Ishikawa (cell line): ENCODE data around the gene DCAF4.
A peak's percentile ranks its signal among the peaks of the same experiment; 100 is the strongest.

Source experiments
- CEBPB ChIP-seq: IDR thresholded peaks from 2 replicates; pipeline ENCODE4 v1.6.1; 2012
- CREB1 ChIP-seq: IDR thresholded peaks from 2 replicates; pipeline ENCODE4 v1.6.1; 2012; ENCODE audit warnings: low read depth
- EGR1 ChIP-seq: IDR thresholded peaks from 2 replicates; pipeline ENCODE4 v1.6.1; 2012
- EP300 ChIP-seq: IDR thresholded peaks from 2 replicates; pipeline ENCODE4 v1.6.1; 2012; ENCODE audit warnings: borderline replicate concordance
- FOXM1 ChIP-seq: IDR thresholded peaks from 2 replicates; pipeline ENCODE4 v1.6.1; 2012; ENCODE audit warnings: low read depth, borderline replicate concordance
- MAX ChIP-seq: IDR thresholded peaks from 2 replicates; pipeline ENCODE4 v1.6.1; 2012
- NFIC ChIP-seq: IDR thresholded peaks from 2 replicates; pipeline ENCODE4 v1.6.1; 2012
- RAD21 ChIP-seq: IDR thresholded peaks from 2 replicates; pipeline ENCODE4 v1.6.1; 2012; ENCODE audit warnings: low read depth
- REST ChIP-seq: IDR thresholded peaks from 2 replicates; pipeline ENCODE4 v1.6.1; 2012; ENCODE audit warnings: low read depth, mild to moderate bottlenecking
- TAF1 ChIP-seq: IDR thresholded peaks from 2 replicates; pipeline ENCODE4 v1.6.1; 2012; ENCODE audit warnings: low read depth, mild to moderate bottlenecking
- TCF12 ChIP-seq: IDR thresholded peaks from 2 replicates; pipeline ENCODE4 v1.6.1; 2012; ENCODE audit warnings: low read depth
- TEAD4 ChIP-seq: IDR thresholded peaks from 2 replicates; pipeline ENCODE4 v1.6.1; 2012
- YY1 ChIP-seq: IDR thresholded peaks from 2 replicates; pipeline ENCODE4 v1.6.1; 2012; ENCODE audit warnings: low read depth
- ZBTB7A ChIP-seq: IDR thresholded peaks from 2 replicates; pipeline ENCODE4 v1.6.1; 2012; ENCODE audit warnings: low read depth
- TF ChIP-seq, protein P1 (sequence below): IDR thresholded peaks from 2 replicates; pipeline ENCODE4 v1.6.1; 2012

Gene DCAF4

GRCh38 chr14:72921396-72921795 lies 4.9 kb upstream of the DCAF4 start:
- TF ChIP-seq TCF12 (no peak), CREB1 (no peak), TAF1 (no peak), YY1 (no peak), ZBTB7A (no peak), CEBPB (no peak), NFIC (no peak), RAD21 (no peak), MAX (no peak), REST (no peak), EP300 (no peak), TEAD4 (no peak), EGR1 (no peak), FOXM1 (no peak)
- TF ChIP-seq, protein P1, sequence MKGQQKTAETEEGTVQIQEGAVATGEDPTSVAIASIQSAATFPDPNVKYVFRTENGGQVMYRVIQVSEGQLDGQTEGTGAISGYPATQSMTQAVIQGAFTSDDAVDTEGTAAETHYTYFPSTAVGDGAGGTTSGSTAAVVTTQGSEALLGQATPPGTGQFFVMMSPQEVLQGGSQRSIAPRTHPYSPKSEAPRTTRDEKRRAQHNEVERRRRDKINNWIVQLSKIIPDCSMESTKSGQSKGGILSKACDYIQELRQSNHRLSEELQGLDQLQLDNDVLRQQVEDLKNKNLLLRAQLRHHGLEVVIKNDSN, result no peak

DNA sequence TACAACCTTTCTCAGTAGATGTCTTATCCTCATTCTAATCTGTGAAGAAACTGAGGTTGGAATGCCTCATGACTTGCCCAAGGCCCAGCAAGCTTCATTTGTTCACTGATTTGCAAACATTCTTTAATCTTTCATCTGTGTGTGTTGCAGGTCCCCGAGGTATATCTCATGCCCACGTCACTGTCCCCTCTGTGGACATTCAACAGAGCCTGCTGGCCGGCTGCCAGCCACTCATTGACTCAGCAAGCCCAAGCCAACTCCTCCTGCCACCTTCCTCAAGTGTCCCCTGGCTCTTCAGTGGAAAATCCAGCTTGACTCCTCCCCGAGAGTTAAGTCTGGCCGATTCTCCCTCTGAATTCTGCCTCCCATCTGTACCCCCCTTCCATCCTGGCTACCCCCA lies 1.9 kb upstream of the DCAF4 start:
- TF ChIP-seq TCF12, result no peak
- TF ChIP-seq, protein P1, result no peak
- no peak for TF ChIP-seq MAX
- TF ChIP-seq TAF1, result no peak
- TF ChIP-seq CREB1, result no peak
- TF ChIP-seq TEAD4, result no peak
- TF ChIP-seq EP300, result no peak
- no peak for TF ChIP-seq ZBTB7A

DNA sequence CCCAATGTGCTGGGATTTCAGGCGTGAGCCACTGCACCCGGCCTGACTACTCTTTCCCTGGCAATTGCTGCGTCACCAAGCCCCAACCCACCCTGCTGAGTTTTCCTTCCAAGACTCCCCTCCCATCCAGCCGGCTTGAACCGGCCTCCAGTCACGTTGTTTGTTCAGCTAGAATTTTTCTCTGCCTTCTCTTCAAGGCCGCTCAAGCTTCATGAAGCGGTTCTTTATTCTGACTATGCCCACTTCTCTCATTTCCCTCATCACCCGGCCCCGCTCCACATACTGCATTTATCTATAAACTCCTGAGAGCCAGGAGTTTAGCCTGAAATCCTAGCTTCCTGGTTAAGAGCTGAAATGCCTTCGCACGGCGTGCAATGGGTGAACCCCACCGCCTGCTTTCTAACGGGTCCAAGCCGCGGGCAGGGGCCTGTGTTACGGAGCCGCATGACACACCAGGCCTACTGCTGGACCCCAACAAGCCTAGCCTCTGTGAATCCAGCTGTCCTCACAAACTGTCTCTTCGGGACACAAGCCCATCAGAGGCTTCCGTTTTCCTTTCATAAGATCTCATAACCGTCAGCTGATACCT lies 999 bp upstream of the DCAF4 start:
- TF ChIP-seq TCF12, result no peak
- no peak for TF ChIP-seq RAD21
- no peak for TF ChIP-seq TAF1
- TF ChIP-seq NFIC, result no peak
- TF ChIP-seq TEAD4, result no peak
- TF ChIP-seq, protein P1, result no peak
- no peak for TF ChIP-seq CEBPB
- TF ChIP-seq YY1, result no peak
- TF ChIP-seq MAX, result no peak

- TF ChIP-seq EP300 (no peak), EGR1 (no peak), ZBTB7A (peak; percentile 73)
Measured at GRCh38 chr14:72925815-72926291, 411 bp upstream of the DCAF4 start.

DNA sequence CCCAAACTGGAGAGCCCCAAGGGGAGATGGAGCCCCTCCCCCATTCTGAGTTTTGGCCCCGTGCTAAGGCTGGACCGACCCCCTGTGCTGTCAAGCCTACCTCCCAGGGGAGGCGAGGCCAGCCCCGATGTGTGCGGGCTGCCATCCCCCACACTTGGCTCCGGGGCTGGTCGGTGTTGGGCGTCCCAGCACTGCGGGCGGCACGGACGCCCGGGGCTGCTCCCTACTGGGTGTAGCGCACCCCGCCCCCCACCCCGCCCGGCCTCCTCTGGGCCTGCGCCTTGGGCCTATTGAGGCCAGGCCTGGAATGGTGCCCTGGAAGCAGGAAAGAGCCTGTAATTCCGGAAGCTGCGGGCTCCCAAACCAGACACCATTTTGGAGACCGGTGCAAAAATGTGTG lies 2.6 kb downstream of the DCAF4 start:
- TF ChIP-seq TCF12, result no peak
- TF ChIP-seq, protein P1, result no peak

- no peak for TF ChIP-seq FOXM1
- TF ChIP-seq ZBTB7A, result no peak
- TF ChIP-seq CREB1, result no peak
- TF ChIP-seq REST, result no peak
- no peak for TF ChIP-seq TEAD4
- no peak for TF ChIP-seq CEBPB
- TF ChIP-seq TCF12, result no peak
Measured at GRCh38 chr14:72929316-72930080, 3.2 kb downstream of the DCAF4 start.
